Loucy (cell line): ENCODE data around the gene UBR1.

Experiments
- EZH2phosphoT487 ChIP-seq: fragments of 200-600 bp; IDR thresholded peaks from 2 replicates; pipeline ENCODE4 v1.6.1; 2018; ENCODE audit warnings: antibody characterized with exemption, mild to moderate bottlenecking, moderate library complexity, borderline replicate concordance
- TF ChIP-seq, protein P1 (sequence below): fragments of 200-600 bp; sonication (generic); conservative IDR thresholded peaks from 2 replicates; pipeline ENCODE4 v1.5.1; 2014; ENCODE audit warnings: mild to moderate bottlenecking, antibody characterized with exemption, low read length

- TF ChIP-seq, protein P1, sequence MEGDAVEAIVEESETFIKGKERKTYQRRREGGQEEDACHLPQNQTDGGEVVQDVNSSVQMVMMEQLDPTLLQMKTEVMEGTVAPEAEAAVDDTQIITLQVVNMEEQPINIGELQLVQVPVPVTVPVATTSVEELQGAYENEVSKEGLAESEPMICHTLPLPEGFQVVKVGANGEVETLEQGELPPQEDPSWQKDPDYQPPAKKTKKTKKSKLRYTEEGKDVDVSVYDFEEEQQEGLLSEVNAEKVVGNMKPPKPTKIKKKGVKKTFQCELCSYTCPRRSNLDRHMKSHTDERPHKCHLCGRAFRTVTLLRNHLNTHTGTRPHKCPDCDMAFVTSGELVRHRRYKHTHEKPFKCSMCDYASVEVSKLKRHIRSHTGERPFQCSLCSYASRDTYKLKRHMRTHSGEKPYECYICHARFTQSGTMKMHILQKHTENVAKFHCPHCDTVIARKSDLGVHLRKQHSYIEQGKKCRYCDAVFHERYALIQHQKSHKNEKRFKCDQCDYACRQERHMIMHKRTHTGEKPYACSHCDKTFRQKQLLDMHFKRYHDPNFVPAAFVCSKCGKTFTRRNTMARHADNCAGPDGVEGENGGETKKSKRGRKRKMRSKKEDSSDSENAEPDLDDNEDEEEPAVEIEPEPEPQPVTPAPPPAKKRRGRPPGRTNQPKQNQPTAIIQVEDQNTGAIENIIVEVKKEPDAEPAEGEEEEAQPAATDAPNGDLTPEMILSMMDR: no peak
- no peak for TF ChIP-seq EZH2phosphoT487
Observed at GRCh38 chr15:42937143-42937542, 168.7 kb downstream of the UBR1 start.
